HL-60 (cell line): ENCODE measurements around the gene ENPP6.

ENCODE experiments used
- CTCF ChIP-seq: IDR thresholded peaks from one replicate; pipeline ENCODE4 v1.5.1; 2011; ENCODE audit warnings: low read length, control low read depth, inconsistent platforms; ENCODE audit not compliant: insufficient read depth
- REST ChIP-seq: IDR thresholded peaks from 2 replicates; pipeline ENCODE4 v1.6.1; 2012; ENCODE audit warnings: low read depth; ENCODE audit not compliant: insufficient replicate concordance
- SPI1 ChIP-seq: IDR thresholded peaks from 2 replicates; pipeline ENCODE4 v1.6.1; 2012; ENCODE audit warnings: low read depth, mild to moderate bottlenecking, borderline replicate concordance

- no peak for TF ChIP-seq CTCF
- TF ChIP-seq REST = no peak
- no peak for TF ChIP-seq SPI1
Measured at GRCh38 chr4:184120549-184121127, 97.0 kb downstream of the ENPP6 start.
